ENCODE results near the gene CUTC. TPM values are rescaled to one million over a fixed set of nuclear protein-coding genes. Genes with fewer than 3 reads are reported as not detected.

CUTC gene
- total and polyA plus RNA-seq, 2 donors (not counting 3 experiments of a cell fraction or from before 2014, with no cell fraction given) = 20.4 to 23.1 TPM

GRCh38 chr10:99714446-99714845 lies 17.6 kb upstream of the CUTC start:
- intact Hi-C loops (cut with micrococcal nuclease) = loop anchor here (5.0 kb wide), 1 partner anchor 277 kb away; no protein-coding TSS in a partner anchor
- Histone ChIP-seq H3K4me3 (replicated peaks in 1 of 3; ENCODE audit: insufficient read depth in 1 of 3, low read depth in 1 of 3, low read length in 3 of 3) (no peak overlapping the region), H3K79me2 (ENCODE audit: control insufficient read depth, insufficient read depth, low read length) (no peaks in the 10 kb centered on the region), H3K4me1 (ENCODE audit: control insufficient read depth, extremely low read depth, insufficient read depth, low read length) (no peaks in the 10 kb centered on the region), H3K27me3 (ENCODE audit: control insufficient read depth in 2 of 2, insufficient read depth in 2 of 2, low read length in 2 of 2) (no peaks in the 10 kb centered on the region), H2AFZ (ENCODE audit: low read depth, low read length) (no peak overlapping the region), H3K27ac (ENCODE audit: insufficient read depth, low read depth, low read length) (no peak overlapping the region), H3K9me3 (replicated peaks; ENCODE audit: control insufficient read depth, insufficient read depth, low read length) (no peaks in the 10 kb centered on the region), H3K9ac (replicated peaks; ENCODE audit: extremely low read depth, insufficient read depth, low read length) (no peak overlapping the region), H3K4me2 (ENCODE audit: insufficient read depth, low read length) (no peak overlapping the region), H3K9me1 (replicated peaks; ENCODE audit: control insufficient read depth, extremely low read depth, insufficient read depth, low read length) (no peaks in the 10 kb centered on the region), H3K36me3 (ENCODE audit: control insufficient read depth in 2 of 2, extremely low read depth in 1 of 2, insufficient read depth in 2 of 2, low read length in 2 of 2) (peaks cover 13 to 18% of the 10 kb centered on the region in 2 experiments), H4K20me1 (replicated peaks; ENCODE audit: control insufficient read depth, extremely low read depth, insufficient read depth, low read length) (no peaks in the 10 kb centered on the region)
- POLR2A ChIA-PET = no interaction called here
- dilution Hi-C loops (cut with MboI; ENCODE audit: extremely low pct_ligation_motif_present, low sequenced_read_pairs) = no loop called here
- CTCF ChIA-PET = interaction anchor here (0.5 to 1.4 kb wide), 4 partner anchors 19 to 1174 kb away, joined by 3 read pairs; partner anchors contain the start of gene ENTPD7
- TF ChIP-seq, protein P1, sequence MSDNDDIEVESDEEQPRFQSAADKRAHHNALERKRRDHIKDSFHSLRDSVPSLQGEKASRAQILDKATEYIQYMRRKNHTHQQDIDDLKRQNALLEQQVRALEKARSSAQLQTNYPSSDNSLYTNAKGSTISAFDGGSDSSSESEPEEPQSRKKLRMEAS (IDR thresholded peaks at IDR 0.05; ENCODE audit: insufficient read depth, insufficient read length) = no peak
- TF ChIP-seq POLR2A (IDR thresholded peaks at IDR 0.05; ENCODE audit: low read depth, low read length) (no peak), EZH2 (IDR thresholded peaks at IDR 0.05; ENCODE audit: borderline replicate concordance, low read depth, low read length, severe bottlenecking) (no peak), MYC (IDR thresholded peaks at IDR 0.05; ENCODE audit: low read depth, low read length) (no peak), FOS (IDR thresholded peaks at IDR 0.05; ENCODE audit: borderline replicate concordance, insufficient read depth, low read length) (no peak), GATA2 (IDR thresholded peaks at IDR 0.05; ENCODE audit: insufficient read depth, insufficient read length, low read depth, low read length) (no peak), POLR2AphosphoS5 (IDR thresholded peaks at IDR 0.05; ENCODE audit: insufficient read depth, low read depth, low read length) (no peak), JUN (IDR thresholded peaks at IDR 0.05; ENCODE audit: borderline replicate concordance, insufficient read depth, insufficient read length, low read depth) (no peak)
- TF ChIP-seq, protein P2, sequence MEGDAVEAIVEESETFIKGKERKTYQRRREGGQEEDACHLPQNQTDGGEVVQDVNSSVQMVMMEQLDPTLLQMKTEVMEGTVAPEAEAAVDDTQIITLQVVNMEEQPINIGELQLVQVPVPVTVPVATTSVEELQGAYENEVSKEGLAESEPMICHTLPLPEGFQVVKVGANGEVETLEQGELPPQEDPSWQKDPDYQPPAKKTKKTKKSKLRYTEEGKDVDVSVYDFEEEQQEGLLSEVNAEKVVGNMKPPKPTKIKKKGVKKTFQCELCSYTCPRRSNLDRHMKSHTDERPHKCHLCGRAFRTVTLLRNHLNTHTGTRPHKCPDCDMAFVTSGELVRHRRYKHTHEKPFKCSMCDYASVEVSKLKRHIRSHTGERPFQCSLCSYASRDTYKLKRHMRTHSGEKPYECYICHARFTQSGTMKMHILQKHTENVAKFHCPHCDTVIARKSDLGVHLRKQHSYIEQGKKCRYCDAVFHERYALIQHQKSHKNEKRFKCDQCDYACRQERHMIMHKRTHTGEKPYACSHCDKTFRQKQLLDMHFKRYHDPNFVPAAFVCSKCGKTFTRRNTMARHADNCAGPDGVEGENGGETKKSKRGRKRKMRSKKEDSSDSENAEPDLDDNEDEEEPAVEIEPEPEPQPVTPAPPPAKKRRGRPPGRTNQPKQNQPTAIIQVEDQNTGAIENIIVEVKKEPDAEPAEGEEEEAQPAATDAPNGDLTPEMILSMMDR (IDR thresholded peaks at IDR 0.05; ENCODE audit: extremely low read depth in 1 of 2, insufficient read depth in 1 of 2, low read depth in 1 of 2, low read length in 2 of 2) = no peak
- FAIRE-seq = no peak
- no TSS peak for BruUV-seq (replicated peaks)
- no peak for DNase-seq (ENCODE audit: low read depth, low spot score)
